OCI-LY1 (cell line): ENCODE data around the gene TST.

Experiments
- H2AFZ ChIP-seq: fragments of 200-600 bp; sonication (generic), shearing (Covaris generic); 2 replicates; pipeline ENCODE4 v1.6.0; 2014; ENCODE audit warnings: antibody characterized with exemption, mild to moderate bottlenecking, low read length
- H3F3A ChIP-seq: fragments of 200-600 bp; sonication (generic), shearing (Covaris generic); 2 replicates; pipeline ENCODE4 v1.6.0; 2014; ENCODE audit warnings: mild to moderate bottlenecking, antibody characterized with exemption, low read length, moderate library complexity; ENCODE audit not compliant: insufficient read depth
- H3K27ac ChIP-seq: fragments of 200-600 bp; sonication (generic); 2 replicates; pipeline ENCODE4 v1.5.1; 2014; ENCODE audit warnings: low read length, mixed run types, mild to moderate bottlenecking, low read depth; ENCODE audit not compliant: poor library complexity, severe bottlenecking
- H3K27me3 ChIP-seq: fragments of 200-600 bp; sonication (generic); 2 replicates; pipeline ENCODE4 v1.6.0; 2014; ENCODE audit warnings: antibody characterized with exemption, mild to moderate bottlenecking, low read length, moderate library complexity; ENCODE audit not compliant: insufficient read depth
- H3K36me3 ChIP-seq: fragments of 200-600 bp; sonication (generic); 2 replicates; pipeline ENCODE4 v1.6.1; 2014; ENCODE audit warnings: mild to moderate bottlenecking, antibody characterized with exemption, low read length, moderate library complexity, mixed read lengths; ENCODE audit not compliant: insufficient read depth
- H3K4me1 ChIP-seq: fragments of 200-600 bp; sonication (generic); 2 replicates; pipeline ENCODE4 v1.5.1; 2014; ENCODE audit warnings: mild to moderate bottlenecking, low read length, moderate library complexity; ENCODE audit not compliant: insufficient read depth, severe bottlenecking
- H3K4me2 ChIP-seq: fragments of 200-600 bp; sonication (generic), shearing (Covaris generic); 2 replicates; pipeline ENCODE4 v1.6.1; 2014; ENCODE audit warnings: low read length
- H3K4me3 ChIP-seq: fragments of 200-600 bp; sonication (generic); 2 replicates; pipeline ENCODE4 v1.5.1; 2014; ENCODE audit warnings: low read length, low read depth, mild to moderate bottlenecking, mixed read lengths; ENCODE audit not compliant: poor library complexity, severe bottlenecking
- H3K79me2 ChIP-seq: fragments of 200-600 bp; shearing (Covaris generic); 2 replicates; pipeline ENCODE4 v1.6.1; 2016; ENCODE audit warnings: mixed run types, low read length, mixed read lengths; ENCODE audit not compliant: insufficient read depth
- H3K9ac ChIP-seq: fragments of 200-600 bp; sonication (generic), shearing (Covaris generic); 2 replicates; pipeline ENCODE4 v1.6.1; 2014; ENCODE audit warnings: mild to moderate bottlenecking, low read length, mixed read lengths
- H3K9me2 ChIP-seq: fragments of 200-600 bp; sonication (generic), shearing (Covaris generic); 2 replicates; pipeline ENCODE4 v1.6.1; 2014; ENCODE audit warnings: low read depth, mild to moderate bottlenecking, low read length, mixed read lengths
- H3K9me3 ChIP-seq: fragments of 200-600 bp; shearing (Covaris generic); 2 replicates; pipeline ENCODE4 v1.6.1; 2014; ENCODE audit warnings: low read length, mixed read lengths
- H4K20me1 ChIP-seq: fragments of 200-600 bp; sonication (generic), shearing (Covaris generic); 2 replicates; pipeline ENCODE4 v1.6.0; 2016; ENCODE audit warnings: mild to moderate bottlenecking, low read length; ENCODE audit not compliant: insufficient read depth
- CTCF ChIP-seq: fragments of 200-600 bp; sonication (generic), shearing (Covaris generic); IDR thresholded peaks from 2 replicates; pipeline ENCODE4 v1.5.1; 2017; ENCODE audit warnings: mild to moderate bottlenecking, antibody characterized with exemption, low read length, moderate library complexity, mixed read lengths
- EZH2 ChIP-seq: fragments of 200-600 bp; sonication (generic), shearing (Covaris generic); IDR thresholded peaks from 2 replicates; pipeline ENCODE4 v1.8.0; 2017; ENCODE audit warnings: borderline replicate concordance, mixed run types, mild to moderate bottlenecking, antibody characterized with exemption, low read length, moderate library complexity, mixed read lengths

Gene TST

GRCh38 chr22:36961626-36962025 lies 57.6 kb downstream of the TST start:
- no peak for TF ChIP-seq CTCF
- no peak for TF ChIP-seq EZH2
- H3K9me2 ChIP-seq: no peaks in the 10 kb centered on the region
- no peak overlapping the region for H3K9ac ChIP-seq
- H4K20me1 ChIP-seq: no peaks in the 10 kb centered on the region
- no peak overlapping the region for H2AFZ ChIP-seq
- H3K4me3 ChIP-seq: no peak overlapping the region
- no peak overlapping the region for H3K27ac ChIP-seq
- H3K79me2 ChIP-seq: no peaks in the 10 kb centered on the region
- H3K4me1 ChIP-seq: no peaks in the 10 kb centered on the region
- H3K27me3 ChIP-seq: no peaks in the 10 kb centered on the region; the same call in 1 of the 2 replicates
- no peak overlapping the region for H3K4me2 ChIP-seq
- no peaks in the 10 kb centered on the region for H3F3A ChIP-seq
- no peaks in the 10 kb centered on the region for H3K9me3 ChIP-seq
- H3K36me3 ChIP-seq: no peaks in the 10 kb centered on the region
